Measurements from ENCODE around the gene F13A1. TPM values are rescaled to one million over a fixed set of nuclear protein-coding genes. Genes with fewer than 3 reads are reported as not detected.

F13A1 gene
- polyA plus RNA-seq, 1 donor (not counting 4 experiments of a cell fraction or from before 2014, with no cell fraction given): not detected

GRCh38 chr6:6293317-6293716 is 27.1 kb downstream of the F13A1 start:
- dilution Hi-C loops (cut with MboI; ENCODE audit: extremely low pct_ligation_motif_present, low sequenced_read_pairs): no loop called here
- no peak for FAIRE-seq
- H3K9me3 ChIP-seq (ENCODE audit: control insufficient read depth, low read depth, low read length): no peaks in the 10 kb centered on the region

GRCh38 chr6:6287415-6287814 is 33.0 kb downstream of the F13A1 start:
- FAIRE-seq: no peak
- no peaks in the 10 kb centered on the region for H3K4me1 ChIP-seq (ENCODE audit: control insufficient read depth, extremely low read depth, insufficient read depth, low read length)
- H3K27me3 ChIP-seq (ENCODE audit: control insufficient read depth, extremely low read depth, insufficient read depth, low read length): no peaks in the 10 kb centered on the region

More at GRCh38 chr6:6293317-6293716, 27.1 kb downstream of the F13A1 start:
- no peaks in the 10 kb centered on the region for H3K4me1 ChIP-seq (ENCODE audit: control insufficient read depth, extremely low read depth, insufficient read depth, low read length)
- H3K27me3 ChIP-seq (ENCODE audit: control insufficient read depth, extremely low read depth, insufficient read depth, low read length): no peaks in the 10 kb centered on the region
- TF ChIP-seq CTCF (optimal IDR thresholded peaks at IDR 0.05 in 1 of 3, IDR thresholded peaks at IDR 0.05 in 1 of 3, conservative IDR thresholded peaks at IDR 0.05 in 1 of 3; ENCODE audit: extremely low read depth in 1 of 3, insufficient read depth in 2 of 3, low read length in 3 of 3) (no peak), EZH2 (IDR thresholded peaks at IDR 0.05; ENCODE audit: low read length) (no peak)
- no peak overlapping the region for H3K27ac ChIP-seq (ENCODE audit: control insufficient read depth, insufficient read depth, low read length)
- H3K36me3 ChIP-seq (ENCODE audit: control insufficient read depth in 2 of 2, extremely low read depth in 1 of 2, insufficient read depth in 2 of 2, low read length in 2 of 2): no peaks in the 10 kb centered on the region
- H3K4me3 ChIP-seq (ENCODE audit: control insufficient read depth in 2 of 3, extremely low read depth in 1 of 3, insufficient read depth in 2 of 3, low read depth in 1 of 3, low read length in 3 of 3): no peak overlapping the region
- H4K20me1 ChIP-seq (ENCODE audit: control insufficient read depth, extremely low read depth, insufficient read depth, low read length): no peaks in the 10 kb centered on the region
- H3K79me2 ChIP-seq (ENCODE audit: control insufficient read depth, insufficient read depth, low read length): no peaks in the 10 kb centered on the region
- no peak overlapping the region for H3K9ac ChIP-seq (ENCODE audit: control insufficient read depth, extremely low read depth, insufficient read depth, low read length)
- H3K9me1 ChIP-seq (ENCODE audit: control insufficient read depth, extremely low read depth, insufficient read depth, low read length): no peaks in the 10 kb centered on the region
- no peak overlapping the region for H3K4me2 ChIP-seq (ENCODE audit: control insufficient read depth, extremely low read depth, insufficient read depth, low read depth, low read length)
- no peak overlapping the region for H2AFZ ChIP-seq (ENCODE audit: control insufficient read depth, low read length)
- DNase-seq (ENCODE audit: low read depth, low spot score): no peak

More at GRCh38 chr6:6287415-6287814, 33.0 kb downstream of the F13A1 start:
- H3K9ac ChIP-seq (ENCODE audit: control insufficient read depth, extremely low read depth, insufficient read depth, low read length): no peak overlapping the region
- dilution Hi-C loops (cut with MboI; ENCODE audit: extremely low pct_ligation_motif_present, low sequenced_read_pairs): no loop called here
- no peak overlapping the region for H3K4me3 ChIP-seq (ENCODE audit: control insufficient read depth in 2 of 3, extremely low read depth in 1 of 3, insufficient read depth in 2 of 3, low read depth in 1 of 3, low read length in 3 of 3)
- no peaks in the 10 kb centered on the region for H3K36me3 ChIP-seq (ENCODE audit: control insufficient read depth in 2 of 2, extremely low read depth in 1 of 2, insufficient read depth in 2 of 2, low read length in 2 of 2)
- H3K9me3 ChIP-seq (ENCODE audit: control insufficient read depth, low read depth, low read length): no peaks in the 10 kb centered on the region
- H3K9me1 ChIP-seq (ENCODE audit: control insufficient read depth, extremely low read depth, insufficient read depth, low read length): no peaks in the 10 kb centered on the region
- no peak overlapping the region for H3K4me2 ChIP-seq (ENCODE audit: control insufficient read depth, extremely low read depth, insufficient read depth, low read depth, low read length)
- no peak for TF ChIP-seq CTCF (optimal IDR thresholded peaks at IDR 0.05 in 1 of 3, IDR thresholded peaks at IDR 0.05 in 1 of 3, conservative IDR thresholded peaks at IDR 0.05 in 1 of 3; ENCODE audit: extremely low read depth in 1 of 3, insufficient read depth in 2 of 3, low read length in 3 of 3)
- no peak for TF ChIP-seq EZH2 (IDR thresholded peaks at IDR 0.05; ENCODE audit: low read length)
- H3K79me2 ChIP-seq (ENCODE audit: control insufficient read depth, insufficient read depth, low read length): no peaks in the 10 kb centered on the region
- H3K27ac ChIP-seq (ENCODE audit: control insufficient read depth, insufficient read depth, low read length): no peak overlapping the region
- H4K20me1 ChIP-seq (ENCODE audit: control insufficient read depth, extremely low read depth, insufficient read depth, low read length): no peaks in the 10 kb centered on the region
- no peak for DNase-seq (ENCODE audit: low read depth, low spot score)
- H2AFZ ChIP-seq (ENCODE audit: control insufficient read depth, low read length): no peak overlapping the region

All from keratinocyte (primary cell).